CD4-positive, alpha-beta T cell treated with Interleukin-6 for 4 hours (primary cell): ENCODE measurements around the gene DAB2.

Experiments used
- DNase-seq: peaks from one replicate; pipeline ENCODE4 v3.0.0-alpha.2; 2020; ENCODE audit warnings: mixed read lengths

DAB2 gene

GRCh38 chr5:39424736-39425637 is at the start of gene DAB2:
DAB2 (minus strand) TSS chr5:39424980; CDS start chr5:39394320, 30,660 bp downstream.
- DNase-seq = peak; percentile 39

- no peak for DNase-seq
Observed at GRCh38 chr5:39473156-39473775, 48.5 kb upstream of the DAB2 start.

GRCh38 chr5:39471836-39472508 is 47.2 kb upstream of the DAB2 start:
- no peak for DNase-seq

GRCh38 chr5:39470811-39471210 is 46.0 kb upstream of the DAB2 start:
- DNase-seq = no peak

- no peak for DNase-seq
Observed at GRCh38 chr5:39469777-39470415, 45.1 kb upstream of the DAB2 start.

GRCh38 chr5:39469176-39469575 is 44.4 kb upstream of the DAB2 start:
- no peak for DNase-seq

- DNase-seq = no peak
Observed at GRCh38 chr5:39466846-39467245, 42.1 kb upstream of the DAB2 start.

- no peak for DNase-seq
Observed at GRCh38 chr5:39465843-39466242, 41.1 kb upstream of the DAB2 start.

- no peak for DNase-seq
Observed at GRCh38 chr5:39465097-39465496, 40.3 kb upstream of the DAB2 start.

GRCh38 chr5:39464088-39464487 is 39.3 kb upstream of the DAB2 start:
- no peak for DNase-seq

- no peak for DNase-seq
Observed at GRCh38 chr5:39462211-39462610, 37.4 kb upstream of the DAB2 start.

- no peak for DNase-seq
Observed at GRCh38 chr5:39461007-39461682, 36.4 kb upstream of the DAB2 start.

- DNase-seq = no peak
Observed at GRCh38 chr5:39459907-39460306, 35.1 kb upstream of the DAB2 start.

- DNase-seq = no peak
Observed at GRCh38 chr5:39459071-39459470, 34.3 kb upstream of the DAB2 start.

GRCh38 chr5:39455645-39456044 is 30.9 kb upstream of the DAB2 start:
- no peak for DNase-seq

GRCh38 chr5:39453606-39454005 is 28.8 kb upstream of the DAB2 start:
- DNase-seq = no peak

GRCh38 chr5:39452846-39453245 is 28.1 kb upstream of the DAB2 start:
- DNase-seq = no peak

- DNase-seq = no peak
Observed at GRCh38 chr5:39451276-39451941, 26.6 kb upstream of the DAB2 start.

- no peak for DNase-seq
Observed at GRCh38 chr5:39450487-39450886, 25.7 kb upstream of the DAB2 start.

- DNase-seq = no peak
Observed at GRCh38 chr5:39449591-39449990, 24.8 kb upstream of the DAB2 start.

GRCh38 chr5:39448506-39449128 is 23.8 kb upstream of the DAB2 start:
- no peak for DNase-seq

GRCh38 chr5:39447968-39448367 is 23.2 kb upstream of the DAB2 start:
- no peak for DNase-seq
